GM19035 (cell line): Measurements from ENCODE around the gene TKFC.

Experiments used
- ATAC-seq: cut with Tn5 transposase; IDR thresholded peaks from one replicate; pipeline ENCODE4 v1.9.1; 2021; ENCODE audit not compliant: unreplicated experiment

TKFC gene

GRCh38 chr11:61332797-61333549 lies at the start of gene TKFC, which contains the start of gene DDB1:
Gene TKFC, plus strand, starts transcription at chr11:61333228. Its CDS starts 1,501 bp downstream, at chr11:61334729.
Gene DDB1, minus strand, starts transcription at chr11:61333105. Its CDS starts 137 bp downstream, at chr11:61332968.
- peak; percentile 90 for ATAC-seq

GRCh38 chr11:61283613-61284012 lies 49.4 kb upstream of the TKFC start:
- ATAC-seq, result no peak

GRCh38 chr11:61287338-61287977 lies 45.6 kb upstream of the TKFC start:
- no peak for ATAC-seq

GRCh38 chr11:61290905-61291690 lies 41.9 kb upstream of the TKFC start:
- ATAC-seq, result no peak

GRCh38 chr11:61292356-61292755 lies 40.7 kb upstream of the TKFC start:
- ATAC-seq, result no peak

- peak; percentile 45 for ATAC-seq
These were observed 38.9 kb upstream of the TKFC start for GRCh38 chr11:61293867-61294716.

GRCh38 chr11:61294717-61295595 lies 38.1 kb upstream of the TKFC start, which contains the start of gene VWCE:
Gene VWCE, minus strand, starts transcription at chr11:61295316. Its CDS starts 279 bp downstream, at chr11:61295037.
- peak; percentile 80 for ATAC-seq

GRCh38 chr11:61295596-61295926 lies 37.5 kb upstream of the TKFC start:
- no peak for ATAC-seq

- no peak for ATAC-seq
These were observed 35.7 kb upstream of the TKFC start for GRCh38 chr11:61297341-61297740.

- ATAC-seq, result no peak
These were observed 35.3 kb upstream of the TKFC start for GRCh38 chr11:61297746-61298145.

- no peak for ATAC-seq
These were observed 34.3 kb upstream of the TKFC start for GRCh38 chr11:61298663-61299244.

GRCh38 chr11:61302550-61302949 lies 30.5 kb upstream of the TKFC start:
- ATAC-seq, result no peak

- ATAC-seq, result no peak
These were observed 29.3 kb upstream of the TKFC start for GRCh38 chr11:61303725-61304124.

GRCh38 chr11:61305417-61305816 lies 27.6 kb upstream of the TKFC start:
- no peak for ATAC-seq

GRCh38 chr11:61306221-61306620 lies 26.8 kb upstream of the TKFC start:
- no peak for ATAC-seq

GRCh38 chr11:61307354-61307753 lies 25.7 kb upstream of the TKFC start:
- ATAC-seq, result no peak

GRCh38 chr11:61309141-61309540 lies 23.9 kb upstream of the TKFC start:
- no peak for ATAC-seq

- ATAC-seq, result no peak
These were observed 23.3 kb upstream of the TKFC start for GRCh38 chr11:61309739-61310138.

- ATAC-seq, result no peak
These were observed 22.3 kb upstream of the TKFC start for GRCh38 chr11:61310749-61311148.
